Osteocyte (in vitro differentiated cells): ENCODE data around the gene CALML4. TPM values are rescaled to one million over a fixed set of nuclear protein-coding genes. Genes with fewer than 3 reads are reported as not detected.

Source experiments
- DNase-seq: peaks from one replicate; pipeline ENCODE4 v3.0.0; 2021; ENCODE audit warnings: mixed read lengths; ENCODE audit not compliant: unreplicated experiment; ENCODE audit errors: extremely low spot score
- H3K27ac Mint-ChIP-seq: one replicate; pipeline ENCODE4 v1.8.0; 2021; ENCODE audit warnings: mild to moderate bottlenecking, mixed read lengths; ENCODE audit not compliant: unreplicated experiment
- H3K27me3 Mint-ChIP-seq: one replicate; pipeline ENCODE4 v1.8.0; 2021; ENCODE audit warnings: mixed read lengths; ENCODE audit not compliant: unreplicated experiment
- H3K36me3 Mint-ChIP-seq: one replicate; pipeline ENCODE4 v1.8.0; 2021; ENCODE audit warnings: mixed read lengths; ENCODE audit not compliant: unreplicated experiment
- H3K4me1 Mint-ChIP-seq: one replicate; pipeline ENCODE4 v1.8.0; 2021; ENCODE audit warnings: mixed read lengths; ENCODE audit not compliant: unreplicated experiment
- H3K4me3 Mint-ChIP-seq: one replicate; pipeline ENCODE4 v1.8.0; 2021; ENCODE audit warnings: mild to moderate bottlenecking, moderate library complexity, mixed read lengths; ENCODE audit not compliant: unreplicated experiment
- H3K9me3 Mint-ChIP-seq: one replicate; pipeline ENCODE4 v1.8.0; 2021; ENCODE audit warnings: mixed read lengths; ENCODE audit not compliant: unreplicated experiment
- CTCF ChIP-seq: fragments of 200-600 bp; sonication (generic); IDR thresholded peaks from 2 replicates; pipeline ENCODE4 v1.5.0; 2021; ENCODE audit warnings: antibody characterized with exemption, mild to moderate bottlenecking, moderate library complexity
- total RNA-seq: library from RNA; stranded (reverse); gene quantifications from 2 replicates; pipeline ENCODE4 v1.2.1, GENCODE V29; 2021

CALML4 gene
- total RNA-seq, 1 donor from 2014 or later: 2.0 TPM

- H3K9me3 Mint-ChIP-seq: no peaks in the 10 kb centered on the region
- DNase-seq: no peak
- H3K27ac Mint-ChIP-seq: no peak overlapping the region
- TF ChIP-seq CTCF: no peak
- no peaks in the 10 kb centered on the region for H3K36me3 Mint-ChIP-seq
- H3K4me1 Mint-ChIP-seq: peaks cover 6% of the 10 kb centered on the region
- H3K27me3 Mint-ChIP-seq: no peaks in the 10 kb centered on the region
- no peak overlapping the region for H3K4me3 Mint-ChIP-seq
These were observed 1.6 kb upstream of the CALML4 start for GRCh38 chr15:68206711-68207151.

- no peak overlapping the region for H3K4me3 Mint-ChIP-seq
- no peak overlapping the region for H3K27ac Mint-ChIP-seq
- no peaks in the 10 kb centered on the region for H3K36me3 Mint-ChIP-seq
- no peak for DNase-seq
- no peaks in the 10 kb centered on the region for H3K27me3 Mint-ChIP-seq
- H3K4me1 Mint-ChIP-seq: peaks cover 10% of the 10 kb centered on the region
- H3K9me3 Mint-ChIP-seq: no peaks in the 10 kb centered on the region
- TF ChIP-seq CTCF: no peak
These were observed 915 bp upstream of the CALML4 start for GRCh38 chr15:68205954-68206539.

- H3K27me3 Mint-ChIP-seq: no peaks in the 10 kb centered on the region
- no peak for TF ChIP-seq CTCF
- no peak for DNase-seq
- H3K9me3 Mint-ChIP-seq: no peaks in the 10 kb centered on the region
- no peak overlapping the region for H3K27ac Mint-ChIP-seq
- H3K4me3 Mint-ChIP-seq: no peak overlapping the region
- H3K4me1 Mint-ChIP-seq: peaks cover 10% of the 10 kb centered on the region
- no peaks in the 10 kb centered on the region for H3K36me3 Mint-ChIP-seq
These were observed 419 bp upstream of the CALML4 start for GRCh38 chr15:68205558-68205944.

- H3K4me1 Mint-ChIP-seq: peaks cover 17% of the 10 kb centered on the region
- H3K27ac Mint-ChIP-seq: no peak overlapping the region
- DNase-seq: no peak
- TF ChIP-seq CTCF: no peak
- H3K36me3 Mint-ChIP-seq: no peaks in the 10 kb centered on the region
- no peaks in the 10 kb centered on the region for H3K27me3 Mint-ChIP-seq
- no peaks in the 10 kb centered on the region for H3K9me3 Mint-ChIP-seq
- H3K4me3 Mint-ChIP-seq: no peak overlapping the region
These were observed 771 bp downstream of the CALML4 start for GRCh38 chr15:68204361-68204760.

GRCh38 chr15:68203956-68204355 lies 1.2 kb downstream of the CALML4 start:
- Mint-ChIP-seq H3K27ac (no peak overlapping the region), H3K27me3 (no peaks in the 10 kb centered on the region), H3K9me3 (no peaks in the 10 kb centered on the region), H3K4me3 (no peak overlapping the region), H3K36me3 (no peaks in the 10 kb centered on the region), H3K4me1 (peaks cover 17% of the 10 kb centered on the region)
- TF ChIP-seq CTCF: no peak
- DNase-seq: peak; percentile 69
